DND-41 (cell line): Measurements from ENCODE around the gene VCX3A.

Source experiments
- ATAC-seq: fragments of 200-7000 bp; cut with Tn5 transposase; 3 replicates; pipeline ENCODE4 v1.9.1; 2021; ENCODE audit warnings: low read depth; ENCODE audit not compliant: insufficient read depth
- DNase-seq: peaks from one replicate; pipeline ENCODE4 v3.0.0-alpha.2; 2020
- H2AFZ ChIP-seq: 2 replicates; pipeline ENCODE4 v1.6.0; 2012; ENCODE audit warnings: low read depth, low read length
- H3K27ac ChIP-seq: 2 replicates; pipeline ENCODE4 v1.5.1; 2012; ENCODE audit warnings: low read length, inconsistent platforms
- H3K27me3 ChIP-seq: fragments of 200-600 bp; sonication (generic); 2 replicates; pipeline ENCODE4 v1.6.0; 2012; ENCODE audit warnings: low read length, mild to moderate bottlenecking, inconsistent platforms; ENCODE audit not compliant: insufficient read depth, poor library complexity
- H3K36me3 ChIP-seq: 2 replicates; pipeline ENCODE4 v1.5.1; 2012; ENCODE audit warnings: low read length, inconsistent platforms; ENCODE audit not compliant: insufficient read depth
- H3K4me1 ChIP-seq: 2 replicates; pipeline ENCODE4 v1.5.1; 2012; ENCODE audit warnings: mild to moderate bottlenecking, low read length; ENCODE audit not compliant: insufficient read depth
- H3K4me2 ChIP-seq: 2 replicates; pipeline ENCODE4 v1.6.0; 2012; ENCODE audit warnings: mild to moderate bottlenecking, moderate library complexity, low read length, inconsistent platforms; ENCODE audit not compliant: insufficient read depth
- H3K4me3 ChIP-seq, 2 experiments: fragments of 200-600 bp in 1 of 2; shearing (Covaris generic) in 1 of 2; 2 replicates each; pipeline ENCODE4 v1.5.1; 2012 to 2016; ENCODE audit warnings: inconsistent platforms in 2 of 2, low read length in 2 of 2, mild to moderate bottlenecking in 2 of 2, low read depth in 1 of 2, moderate library complexity in 1 of 2
- H3K79me2 ChIP-seq: 2 replicates; pipeline ENCODE4 v1.6.0; 2012; ENCODE audit warnings: low read length, inconsistent platforms; ENCODE audit not compliant: insufficient read depth
- H3K9ac ChIP-seq: 2 replicates; pipeline ENCODE4 v1.6.0; 2012; ENCODE audit warnings: low read depth, mild to moderate bottlenecking, inconsistent platforms, low read length, moderate library complexity
- H3K9me3 ChIP-seq: 2 replicates; pipeline ENCODE4 v1.5.1; 2012; ENCODE audit warnings: low read length, moderate library complexity, mild to moderate bottlenecking, inconsistent platforms; ENCODE audit not compliant: insufficient read depth, severe bottlenecking
- H4K20me1 ChIP-seq: 2 replicates; pipeline ENCODE4 v1.6.0; 2012; ENCODE audit warnings: low read length; ENCODE audit not compliant: insufficient read depth
- CTCF ChIP-seq: IDR thresholded peaks from 2 replicates; pipeline ENCODE4 v1.5.1; 2012; ENCODE audit warnings: borderline replicate concordance, low read length, moderate library complexity, mild to moderate bottlenecking; ENCODE audit not compliant: poor library complexity, severe bottlenecking; ENCODE audit errors: extremely low read depth
- EZH2 ChIP-seq: IDR thresholded peaks from 3 replicates; pipeline ENCODE4 v1.6.1; 2012; ENCODE audit warnings: borderline replicate concordance, low read depth, mild to moderate bottlenecking, moderate library complexity, low read length, inconsistent platforms; ENCODE audit not compliant: severe bottlenecking

The VCX3A gene

GRCh38 chrX:6498324-6498723 is 36.6 kb downstream of the VCX3A start:
- H3K36me3 ChIP-seq: no peaks in the 10 kb centered on the region
- no peak overlapping the region for H2AFZ ChIP-seq
- DNase-seq (no peak), ATAC-seq (no peak)
- no peak overlapping the region for H3K9ac ChIP-seq
- peaks cover 2% of the 10 kb centered on the region for H3K9me3 ChIP-seq
- H3K4me2 ChIP-seq: no peak overlapping the region
- H3K27me3 ChIP-seq: no peaks in the 10 kb centered on the region
- H3K4me3 ChIP-seq: no peak overlapping the region
- no peaks in the 10 kb centered on the region for H3K4me1 ChIP-seq
- H3K27ac ChIP-seq: no peak overlapping the region
- TF ChIP-seq CTCF (no peak), EZH2 (no peak)
- no peaks in the 10 kb centered on the region for H3K79me2 ChIP-seq
- H4K20me1 ChIP-seq: no peaks in the 10 kb centered on the region
